ENCODE data around the gene CDYL.

Gene CDYL

DNA sequence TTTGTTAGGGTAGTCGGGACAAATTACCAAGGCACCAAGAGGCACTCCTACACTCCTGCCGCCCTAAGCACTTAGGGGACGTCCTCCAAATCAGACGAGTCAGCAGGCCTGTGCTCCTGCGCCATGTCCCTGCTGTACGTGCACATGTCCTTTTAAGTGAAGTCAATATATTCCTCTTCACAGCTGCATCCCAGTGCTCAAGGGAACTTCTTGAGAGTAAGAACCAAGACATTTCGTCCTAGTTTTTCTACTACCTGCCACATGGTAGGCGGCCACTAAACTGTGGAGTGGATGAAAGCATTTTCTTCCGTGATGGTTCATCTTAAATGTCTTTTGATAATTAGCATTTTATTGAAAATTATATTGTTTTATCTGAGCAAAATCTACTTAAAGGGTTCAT lies 126.9 kb downstream of the CDYL start:
- Histone ChIP-seq H3K36me3 (ENCODE audit: low read depth) (peaks cover 22% of the 10 kb centered on the region; the same call in 1 of the 2 replicates), H3K4me1 (ENCODE audit: insufficient read depth, poor library complexity, severe bottlenecking) (no peaks in the 10 kb centered on the region), H3K27ac (ENCODE audit: poor library complexity, severe bottlenecking) (no peak overlapping the region), H3K9me3 (ENCODE audit: severe bottlenecking) (no peaks in the 10 kb centered on the region), H3K27me3 (ENCODE audit: insufficient read depth, poor library complexity, severe bottlenecking) (no peaks in the 10 kb centered on the region), H3K4me3 (ENCODE audit: severe bottlenecking) (no peak overlapping the region)
- DNase-seq (ENCODE audit: low spot score) (no peak), ATAC-seq (ENCODE audit: low read depth) (no peak)
- TF ChIP-seq, protein P1, sequence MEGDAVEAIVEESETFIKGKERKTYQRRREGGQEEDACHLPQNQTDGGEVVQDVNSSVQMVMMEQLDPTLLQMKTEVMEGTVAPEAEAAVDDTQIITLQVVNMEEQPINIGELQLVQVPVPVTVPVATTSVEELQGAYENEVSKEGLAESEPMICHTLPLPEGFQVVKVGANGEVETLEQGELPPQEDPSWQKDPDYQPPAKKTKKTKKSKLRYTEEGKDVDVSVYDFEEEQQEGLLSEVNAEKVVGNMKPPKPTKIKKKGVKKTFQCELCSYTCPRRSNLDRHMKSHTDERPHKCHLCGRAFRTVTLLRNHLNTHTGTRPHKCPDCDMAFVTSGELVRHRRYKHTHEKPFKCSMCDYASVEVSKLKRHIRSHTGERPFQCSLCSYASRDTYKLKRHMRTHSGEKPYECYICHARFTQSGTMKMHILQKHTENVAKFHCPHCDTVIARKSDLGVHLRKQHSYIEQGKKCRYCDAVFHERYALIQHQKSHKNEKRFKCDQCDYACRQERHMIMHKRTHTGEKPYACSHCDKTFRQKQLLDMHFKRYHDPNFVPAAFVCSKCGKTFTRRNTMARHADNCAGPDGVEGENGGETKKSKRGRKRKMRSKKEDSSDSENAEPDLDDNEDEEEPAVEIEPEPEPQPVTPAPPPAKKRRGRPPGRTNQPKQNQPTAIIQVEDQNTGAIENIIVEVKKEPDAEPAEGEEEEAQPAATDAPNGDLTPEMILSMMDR (IDR thresholded peaks at IDR 0.05; ENCODE audit: poor library complexity, severe bottlenecking), result no peak

DNA sequence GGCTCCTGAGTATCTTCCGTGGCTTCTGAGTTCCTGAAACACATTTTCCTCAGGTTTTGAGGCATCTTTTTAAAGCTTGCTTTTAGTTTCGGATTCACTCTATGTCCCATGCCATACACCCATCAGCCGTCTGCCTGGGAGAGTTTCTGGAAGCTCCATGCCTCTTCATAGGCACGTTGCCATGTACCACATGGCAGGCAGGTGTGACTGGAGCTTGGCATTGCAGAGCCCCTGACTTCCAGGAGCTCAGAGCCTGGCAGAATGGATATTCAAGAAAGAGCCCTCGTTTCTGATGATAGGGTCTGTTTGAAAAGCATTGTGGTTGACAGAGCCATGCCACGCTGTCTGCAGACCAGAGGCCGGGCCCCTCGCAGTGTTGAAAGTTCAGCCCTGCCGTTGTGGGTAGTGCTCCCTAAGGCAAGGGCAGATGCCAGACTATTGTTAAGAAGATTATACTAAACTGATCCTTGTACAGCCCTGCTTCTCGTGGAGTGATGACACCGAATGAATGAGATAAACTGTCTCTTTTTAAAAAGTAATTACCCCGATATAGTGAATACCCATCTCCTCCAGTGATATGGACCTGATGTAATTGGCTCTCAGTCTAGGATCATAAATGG lies 127.7 kb downstream of the CDYL start:
- Histone ChIP-seq H3K4me3 (ENCODE audit: severe bottlenecking) (no peak overlapping the region), H3K27me3 (ENCODE audit: insufficient read depth, poor library complexity, severe bottlenecking) (no peaks in the 10 kb centered on the region), H3K36me3 (ENCODE audit: low read depth) (peaks cover 20% of the 10 kb centered on the region; the same call in 1 of the 2 replicates), H3K4me1 (ENCODE audit: insufficient read depth, poor library complexity, severe bottlenecking) (no peaks in the 10 kb centered on the region), H3K27ac (ENCODE audit: poor library complexity, severe bottlenecking) (no peak overlapping the region), H3K9me3 (ENCODE audit: severe bottlenecking) (no peaks in the 10 kb centered on the region)
- TF ChIP-seq, protein P1 (IDR thresholded peaks at IDR 0.05; ENCODE audit: poor library complexity, severe bottlenecking), result no peak
- ATAC-seq (ENCODE audit: low read depth), result no peak
- DNase-seq (ENCODE audit: low spot score), result no peak

DNA sequence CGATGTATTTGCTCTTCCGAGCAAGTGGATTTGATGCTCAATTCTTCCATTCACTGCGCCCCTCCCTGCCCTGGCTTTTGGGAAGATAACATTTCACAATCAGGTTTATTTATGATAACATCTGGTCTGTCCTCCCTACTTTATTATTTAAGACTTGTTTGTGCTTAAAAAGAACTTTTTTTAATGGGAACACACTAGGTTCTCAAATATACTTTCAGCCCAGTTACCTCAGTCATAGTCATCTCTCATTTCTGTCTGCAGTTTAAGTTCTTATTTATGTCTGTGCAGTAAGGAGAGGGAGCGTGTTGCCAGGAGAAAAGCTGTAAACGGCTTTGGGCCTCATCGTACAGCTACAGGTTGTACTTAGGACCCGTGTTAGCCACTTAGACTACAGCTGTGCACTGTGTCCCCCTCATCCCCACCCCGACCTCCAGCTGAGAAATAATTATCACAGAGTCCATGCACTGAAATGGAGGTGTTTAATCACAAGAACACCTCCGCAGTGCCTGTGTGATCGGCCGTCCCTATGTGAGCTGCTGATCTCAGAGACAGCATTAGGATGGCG lies 128.3 kb downstream of the CDYL start:
- H3K4me3 ChIP-seq (ENCODE audit: severe bottlenecking), result no peak overlapping the region
- TF ChIP-seq, protein P1 (IDR thresholded peaks at IDR 0.05; ENCODE audit: poor library complexity, severe bottlenecking), result no peak
- H3K36me3 ChIP-seq (ENCODE audit: low read depth), result peaks cover 18% of the 10 kb centered on the region; the same call in 1 of the 2 replicates
- ATAC-seq (ENCODE audit: low read depth), result no peak
- H3K27ac ChIP-seq (ENCODE audit: poor library complexity, severe bottlenecking), result no peak overlapping the region
- no peaks in the 10 kb centered on the region for H3K27me3 ChIP-seq (ENCODE audit: insufficient read depth, poor library complexity, severe bottlenecking)
- no peaks in the 10 kb centered on the region for H3K4me1 ChIP-seq (ENCODE audit: insufficient read depth, poor library complexity, severe bottlenecking)
- H3K9me3 ChIP-seq (ENCODE audit: severe bottlenecking), result no peaks in the 10 kb centered on the region
- DNase-seq (ENCODE audit: low spot score), result no peak

DNA sequence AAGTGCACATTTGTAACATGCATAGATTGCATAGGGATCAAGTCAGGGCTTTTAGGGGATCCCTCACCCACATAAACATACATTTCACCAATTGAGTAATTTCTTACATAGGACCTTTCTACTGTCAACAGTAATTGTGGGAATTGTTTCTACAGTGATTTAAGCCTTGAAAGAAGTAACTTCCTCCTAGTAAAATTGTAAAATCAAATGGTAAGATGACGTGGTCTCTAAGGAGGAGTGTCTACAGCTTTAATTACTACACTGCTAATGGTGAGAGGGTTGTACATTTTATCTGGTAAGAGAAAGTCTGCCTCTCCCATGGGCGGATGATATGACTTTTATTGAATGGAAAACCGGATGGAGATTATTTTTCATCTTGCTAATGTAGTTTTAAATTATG lies 129.6 kb downstream of the CDYL start:
- no peak overlapping the region for H3K27ac ChIP-seq (ENCODE audit: poor library complexity, severe bottlenecking)
- TF ChIP-seq, protein P1 (IDR thresholded peaks at IDR 0.05; ENCODE audit: poor library complexity, severe bottlenecking), result no peak
- no peak for ATAC-seq (ENCODE audit: low read depth)
- H3K4me1 ChIP-seq (ENCODE audit: insufficient read depth, poor library complexity, severe bottlenecking), result no peaks in the 10 kb centered on the region
- H3K27me3 ChIP-seq (ENCODE audit: insufficient read depth, poor library complexity, severe bottlenecking), result no peaks in the 10 kb centered on the region
- H3K4me3 ChIP-seq (ENCODE audit: severe bottlenecking), result no peak overlapping the region
- H3K36me3 ChIP-seq (ENCODE audit: low read depth), result peaks cover 12% of the 10 kb centered on the region; the same call in 1 of the 2 replicates
- DNase-seq (ENCODE audit: low spot score), result no peak
- H3K9me3 ChIP-seq (ENCODE audit: severe bottlenecking), result no peaks in the 10 kb centered on the region
